Trophoblast cell (in vitro differentiated cells and primary cell): ENCODE results near the gene MARS1.

ENCODE experiments used
- DNase-seq, 2 donors: peaks; one replicate each; pipeline ENCODE4 v3.0.0-alpha.2; 2016
- H2AFZ ChIP-seq: 2 replicates; pipeline ENCODE4 v1.6.1; 2013; ENCODE audit warnings: low read length, moderate library complexity, mild to moderate bottlenecking; ENCODE audit not compliant: insufficient read depth, poor library complexity
- H2AK5ac ChIP-seq: 2 replicates; pipeline ENCODE4 v1.6.1; 2013; ENCODE audit warnings: mild to moderate bottlenecking, low read length
- H2BK120ac ChIP-seq: 2 replicates; pipeline ENCODE4 v1.6.1; 2013; ENCODE audit warnings: low read length, mild to moderate bottlenecking, moderate library complexity; ENCODE audit not compliant: insufficient read depth, poor library complexity
- H2BK12ac ChIP-seq: 2 replicates; pipeline ENCODE4 v1.6.1; 2013; ENCODE audit warnings: mild to moderate bottlenecking, low read length, moderate library complexity
- H2BK5ac ChIP-seq: 2 replicates; pipeline ENCODE4 v1.6.1; 2013; ENCODE audit warnings: low read length, low read depth, moderate library complexity, mild to moderate bottlenecking; ENCODE audit not compliant: poor library complexity
- H3K14ac ChIP-seq: 2 replicates; pipeline ENCODE4 v1.6.1; 2013; ENCODE audit warnings: mild to moderate bottlenecking, low read length
- H3K18ac ChIP-seq: 2 replicates; pipeline ENCODE4 v1.6.1; 2013; ENCODE audit warnings: mild to moderate bottlenecking, low read length
- H3K23ac ChIP-seq: 2 replicates; pipeline ENCODE4 v1.6.1; 2013; ENCODE audit warnings: low read length
- H3K27ac ChIP-seq: 2 replicates; pipeline ENCODE4 v1.5.1; 2013; ENCODE audit warnings: low read depth, mild to moderate bottlenecking, inconsistent platforms, low read length, moderate library complexity
- H3K27me3 ChIP-seq: 2 replicates; pipeline ENCODE4 v1.6.1; 2013; ENCODE audit warnings: inconsistent platforms, mild to moderate bottlenecking, low read length, moderate library complexity; ENCODE audit not compliant: insufficient read depth
- H3K36me3 ChIP-seq, 2 experiments: 1 replicate in 1 of 2; 2 replicates in 1 of 2; pipeline ENCODE4 v1.6.1; 2013; ENCODE audit warnings: low read length in 2 of 2, mild to moderate bottlenecking in 2 of 2, moderate library complexity in 1 of 2; ENCODE audit not compliant: insufficient read depth in 2 of 2, control insufficient read depth in 1 of 2
- H3K4ac ChIP-seq: 2 replicates; pipeline ENCODE4 v1.6.1; 2013; ENCODE audit warnings: low read depth, mild to moderate bottlenecking, low read length, moderate library complexity
- H3K4me1 ChIP-seq, 2 experiments: 1 replicate in 1 of 2; 2 replicates in 1 of 2; pipeline ENCODE4 v1.6.1; 2013; ENCODE audit warnings: low read length in 2 of 2, mild to moderate bottlenecking in 2 of 2, moderate library complexity in 1 of 2; ENCODE audit not compliant: insufficient read depth in 2 of 2, control insufficient read depth in 1 of 2
- H3K4me2 ChIP-seq: 2 replicates; pipeline ENCODE4 v1.6.1; 2013; ENCODE audit warnings: inconsistent platforms, mild to moderate bottlenecking, low read length, moderate library complexity
- H3K4me3 ChIP-seq: 2 replicates; pipeline ENCODE4 v1.5.1; 2013; ENCODE audit warnings: mild to moderate bottlenecking, low read depth, low read length, inconsistent platforms
- H3K79me1 ChIP-seq: one replicate; pipeline ENCODE4 v1.6.1; 2013; ENCODE audit warnings: low read length
- H3K79me2 ChIP-seq: 2 replicates; pipeline ENCODE4 v1.6.1; 2013; ENCODE audit warnings: low read length, mild to moderate bottlenecking; ENCODE audit not compliant: control insufficient read depth, insufficient read depth, poor library complexity
- H3K9ac ChIP-seq: 2 replicates; pipeline ENCODE4 v1.6.1; 2013; ENCODE audit warnings: mild to moderate bottlenecking, low read length
- H3K9me3 ChIP-seq: 2 replicates; pipeline ENCODE4 v1.6.1; 2013; ENCODE audit warnings: low read depth, mild to moderate bottlenecking, control low read depth, inconsistent platforms, low read length; ENCODE audit not compliant: insufficient read depth
- H4K12ac ChIP-seq: 2 replicates; pipeline ENCODE4 v1.6.1; 2013; ENCODE audit warnings: low read depth, mild to moderate bottlenecking, low read length, moderate library complexity
- H4K8ac ChIP-seq: 2 replicates; pipeline ENCODE4 v1.6.1; 2013; ENCODE audit warnings: low read depth, mild to moderate bottlenecking, low read length, moderate library complexity
- H4K91ac ChIP-seq: one replicate; pipeline ENCODE4 v1.6.1; 2013; ENCODE audit warnings: low read depth, mild to moderate bottlenecking, low read length, moderate library complexity
- WGBS: extraction: QIAGEN DNeasy Blood & Tissue Kit; methylation state at CpG from one replicate; pipeline ENCODE4 v1.1.7; 2013; ENCODE audit warnings: missing lambda C conversion rate; ENCODE audit not compliant: insufficient read length, insufficient coverage; ENCODE audit errors: extremely low coverage; 5-methylcytosine and 5-hydroxymethylcytosine counted together

MARS1 gene

DNA sequence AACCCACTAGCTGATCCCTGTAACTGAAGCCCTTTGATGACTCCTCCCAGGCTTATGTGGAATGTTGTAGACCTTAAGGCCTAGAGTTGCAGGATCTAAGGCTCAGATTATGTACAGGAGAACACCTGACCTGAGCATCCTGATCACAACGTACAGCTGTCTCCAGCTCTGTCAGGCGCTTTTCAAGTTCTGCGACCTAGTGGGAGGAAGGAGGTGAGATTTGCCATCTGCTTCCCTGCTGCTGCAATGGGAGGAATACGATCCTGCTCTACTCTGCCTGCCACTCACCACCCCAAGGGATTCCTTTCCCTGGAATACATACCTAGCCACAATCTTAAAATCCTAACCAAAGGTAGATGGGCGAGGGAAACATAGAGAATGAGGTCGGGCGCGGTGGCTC lies 45.2 kb downstream of the MARS1 start:
- no peaks in the 10 kb centered on the region for H3K79me1 ChIP-seq
- H3K9me3 ChIP-seq = no peaks in the 10 kb centered on the region
- DNase-seq = no peak
- WGBS = no CpG with 5 or more reads among the region's 8 CpGs
- no peak overlapping the region for H3K27ac ChIP-seq
- no peak overlapping the region for H4K91ac ChIP-seq
- no peak overlapping the region for H2BK5ac ChIP-seq
- no peak overlapping the region for H3K9ac ChIP-seq
- H3K27me3 ChIP-seq = no peaks in the 10 kb centered on the region
- H2AK5ac ChIP-seq = no peak overlapping the region
- no peak overlapping the region for H3K4me3 ChIP-seq
- H3K4me1 ChIP-seq = peaks cover 0 to 6% of the 10 kb centered on the region in 2 experiments
- H3K23ac ChIP-seq = peak overlapping the region; percentile 33
- no peak overlapping the region for H2AFZ ChIP-seq
- H3K4ac ChIP-seq = no peak overlapping the region
- H3K4me2 ChIP-seq = no peak overlapping the region
- no peak overlapping the region for H4K12ac ChIP-seq
- H3K14ac ChIP-seq = no peak overlapping the region
- H2BK12ac ChIP-seq = no peak overlapping the region
- peaks cover 55 to 72% of the 10 kb centered on the region in 2 experiments for H3K36me3 ChIP-seq
- no peak overlapping the region for H4K8ac ChIP-seq
- no peak overlapping the region for H3K18ac ChIP-seq
- H3K79me2 ChIP-seq = no peaks in the 10 kb centered on the region
- no peak overlapping the region for H2BK120ac ChIP-seq

DNA sequence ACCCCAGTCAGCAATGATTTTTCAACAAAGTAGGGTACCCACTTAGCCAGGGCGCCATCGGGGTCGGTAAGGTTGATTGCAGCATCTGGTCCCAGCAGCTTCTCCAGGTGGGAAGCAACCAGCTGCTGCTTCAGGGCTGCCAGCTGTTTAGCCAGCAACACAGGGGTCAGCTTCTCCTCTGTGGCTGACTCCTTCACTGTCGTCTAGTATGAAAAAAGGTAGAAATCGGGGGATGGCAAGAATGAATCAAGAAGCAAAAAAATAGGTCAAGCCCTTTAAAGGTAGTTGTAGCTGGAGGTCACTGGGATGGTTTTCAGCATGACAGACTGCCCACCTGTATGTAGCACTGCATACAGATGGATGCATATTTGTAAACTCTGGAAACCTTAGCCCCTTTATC lies 46.4 kb downstream of the MARS1 start:
- no peak overlapping the region for H3K4me2 ChIP-seq
- no peak overlapping the region for H3K23ac ChIP-seq
- H3K79me2 ChIP-seq = no peaks in the 10 kb centered on the region
- H2BK120ac ChIP-seq = no peak overlapping the region
- H4K91ac ChIP-seq = no peak overlapping the region
- H2BK5ac ChIP-seq = no peak overlapping the region
- H4K8ac ChIP-seq = no peak overlapping the region
- peaks cover 0 to 6% of the 10 kb centered on the region in 2 experiments for H3K4me1 ChIP-seq
- no peaks in the 10 kb centered on the region for H3K79me1 ChIP-seq
- DNase-seq = no peak
- H2BK12ac ChIP-seq = no peak overlapping the region
- WGBS = no CpG with 5 or more reads among the region's 5 CpGs
- H4K12ac ChIP-seq = no peak overlapping the region
- no peaks in the 10 kb centered on the region for H3K9me3 ChIP-seq
- peaks cover 49 to 69% of the 10 kb centered on the region in 2 experiments for H3K36me3 ChIP-seq
- H3K4ac ChIP-seq = no peak overlapping the region
- H2AFZ ChIP-seq = no peak overlapping the region
- no peak overlapping the region for H3K4me3 ChIP-seq
- no peak overlapping the region for H3K18ac ChIP-seq
- H3K27ac ChIP-seq = no peak overlapping the region
- no peak overlapping the region for H3K14ac ChIP-seq
- H3K9ac ChIP-seq = peak overlapping the region; percentile 14
- H3K27me3 ChIP-seq = no peaks in the 10 kb centered on the region
- no peak overlapping the region for H2AK5ac ChIP-seq

DNA sequence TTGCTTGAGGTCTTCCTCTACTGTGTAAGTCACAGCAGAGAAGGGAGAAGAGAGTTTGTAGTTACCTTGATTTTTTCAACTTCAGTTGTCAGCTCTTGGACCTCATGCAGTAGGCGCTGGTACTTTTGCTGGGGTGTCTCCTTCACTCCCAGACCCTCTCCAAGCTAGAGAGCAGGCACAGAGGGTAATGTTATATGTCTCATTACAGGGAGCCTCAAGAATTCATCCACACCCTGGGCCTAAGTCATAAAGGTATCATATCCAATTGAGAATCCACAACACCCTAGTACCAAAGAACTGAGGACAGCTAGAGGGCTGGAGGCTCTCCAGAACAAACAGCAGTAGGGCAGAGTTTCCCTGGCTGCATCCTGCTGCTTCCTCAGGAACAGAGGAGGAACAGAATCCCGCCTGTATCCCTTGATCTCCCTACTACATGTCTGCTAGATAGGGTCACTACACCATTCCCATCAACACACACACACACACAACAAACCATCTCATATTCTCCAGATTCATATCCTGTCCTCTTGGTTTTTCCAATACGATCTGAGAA lies 47.2 kb downstream of the MARS1 start:
- H2BK120ac ChIP-seq = no peak overlapping the region

DNA sequence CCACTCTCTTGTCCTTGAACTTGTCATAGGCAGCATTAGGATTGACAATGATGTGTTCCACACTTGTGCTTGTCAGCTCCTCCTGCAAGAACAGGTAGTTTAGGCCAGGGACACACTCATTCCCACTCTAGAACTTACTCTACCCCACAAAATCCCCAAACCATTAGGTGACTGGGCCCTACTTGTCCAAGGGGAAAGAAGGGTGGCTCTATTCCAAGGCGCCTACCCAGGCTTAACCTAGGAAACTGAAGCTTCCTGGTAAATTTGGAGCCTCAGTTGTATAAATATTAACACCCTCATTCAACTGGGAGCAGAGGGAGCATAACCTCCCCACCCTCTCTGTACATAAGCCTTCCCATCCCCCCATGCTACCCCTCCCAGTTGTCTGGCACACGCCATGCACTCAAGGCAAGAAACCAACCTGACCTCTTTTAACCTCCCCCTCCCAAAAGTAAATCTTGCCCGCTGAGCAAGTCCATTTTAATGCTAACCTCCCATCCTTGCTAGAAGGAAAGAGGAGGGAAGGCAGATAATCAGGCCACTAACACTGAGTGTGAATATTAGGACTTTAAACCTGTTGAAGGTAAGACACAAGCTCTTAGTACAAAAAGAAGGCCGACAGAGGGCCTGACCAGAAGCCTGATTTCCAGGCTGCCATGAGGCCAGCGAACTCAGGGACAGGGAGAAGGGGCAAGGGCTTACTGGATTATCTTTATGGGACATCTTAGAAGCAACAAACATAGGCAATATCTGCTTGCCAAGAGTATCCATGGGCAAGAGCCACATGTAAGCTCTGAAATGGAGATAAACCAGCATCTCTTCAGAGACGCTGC lies 48.1 kb downstream of the MARS1 start:
- Histone ChIP-seq H3K79me2 (no peaks in the 10 kb centered on the region), H4K12ac (no peak overlapping the region), H3K18ac (no peak overlapping the region), H3K4me2 (no peak overlapping the region), H3K4me1 (no peaks in the 10 kb centered on the region), H3K9ac (no peak overlapping the region), H3K27me3 (no peaks in the 10 kb centered on the region), H3K4ac (no peak overlapping the region), H3K27ac (no peak overlapping the region), H2BK5ac (no peak overlapping the region), H3K4me3 (no peak overlapping the region), H3K14ac (no peak overlapping the region), H4K8ac (no peak overlapping the region), H3K79me1 (no peaks in the 10 kb centered on the region), H2BK12ac (no peak overlapping the region), H2BK120ac (no peak overlapping the region), H2AFZ (no peak overlapping the region), H3K36me3 (peaks cover 42 to 65% of the 10 kb centered on the region in 2 experiments), H4K91ac (no peak overlapping the region), H2AK5ac (no peak overlapping the region), H3K23ac (no peak overlapping the region), H3K9me3 (no peaks in the 10 kb centered on the region)
- no peak for DNase-seq
- WGBS = no CpG with 5 or more reads among the region's 6 CpGs

More for the DNA sequence above, 47.2 kb downstream of the MARS1 start:
- Histone ChIP-seq H3K9ac (no peak overlapping the region), H2AFZ (no peak overlapping the region), H2BK12ac (no peak overlapping the region), H3K36me3 (peaks cover 46 to 70% of the 10 kb centered on the region in 2 experiments), H3K9me3 (no peaks in the 10 kb centered on the region), H3K4me1 (peaks cover 0 to 3% of the 10 kb centered on the region in 2 experiments), H4K12ac (no peak overlapping the region), H4K91ac (no peak overlapping the region), H3K27me3 (no peaks in the 10 kb centered on the region), H3K79me2 (no peaks in the 10 kb centered on the region), H3K14ac (no peak overlapping the region), H3K4ac (no peak overlapping the region), H3K18ac (no peak overlapping the region), H3K79me1 (no peaks in the 10 kb centered on the region), H2BK5ac (no peak overlapping the region), H3K4me3 (no peak overlapping the region), H3K23ac (no peak overlapping the region), H2AK5ac (no peak overlapping the region), H3K4me2 (no peak overlapping the region), H4K8ac (no peak overlapping the region), H3K27ac (no peak overlapping the region)
- DNase-seq = no peak
- WGBS = no CpG with 5 or more reads among the region's 3 CpGs
